ENCODE data around the gene CABCOCO1. TPM values are rescaled to one million over a fixed set of nuclear protein-coding genes. Genes with fewer than 3 reads are reported as not detected.

CABCOCO1 gene
- total and polyA plus RNA-seq, 2 of the 13 experiments (the other 11 are each of a cell fraction or from before 2014, with no cell fraction given), result not detected

- H3K9me3 ChIP-seq (ENCODE audit: low read length), result no peaks in the 10 kb centered on the region
- ChIA-PET POLR2A (no interaction called here), CTCF (ENCODE audit: low intra/inter-chr PET ratio, low total read pairs) (no interaction called here)
- FAIRE-seq (no peak), DNase-seq (ENCODE audit: low spot score) (no peak), ATAC-seq (no peak)
- H3K27ac ChIP-seq (ENCODE audit: extremely low read length, insufficient read depth, low read length), result no peak overlapping the region
- no peaks in the 10 kb centered on the region for H3K27me3 ChIP-seq (ENCODE audit: control insufficient read depth in 1 of 2, insufficient read depth in 2 of 2, low read length in 2 of 2)
- no peaks in the 10 kb centered on the region for H3K79me2 ChIP-seq (ENCODE audit: insufficient read depth, low read length)
- H3K4me3 ChIP-seq (replicated peaks in 1 of 3; ENCODE audit: insufficient read depth in 1 of 3, low read depth in 2 of 3, low read length in 3 of 3), result no peak overlapping the region
- 2% methylated on average over 2 of the region's 2 CpGs for WGBS (ENCODE audit: low lambda C conversion rate)
- H3K9ac ChIP-seq (ENCODE audit: insufficient read depth, low read depth, low read length), result no peak overlapping the region
- in situ Hi-C loops (cut with HindIII; ENCODE audit: extremely low pct_ligation_motif_present, low pct_unique_long_range_greater_than_20kb) (no loop called here), intact Hi-C loops (cut with micrococcal nuclease; ENCODE audit: unreplicated experiment) (no loop called here)
- no peak for TF ChIP-seq ZNF709 (CRISPR knock-in tag; IDR thresholded peaks at IDR 0.05)
- no peak for TF ChIP-seq ZNF720 (CRISPR knock-in tag; IDR thresholded peaks at IDR 0.05)
- TF ChIP-seq KLF13 (CRISPR knock-in tag; IDR thresholded peaks at IDR 0.05), result no peak
- no peak for TF ChIP-seq ARID3A (IDR thresholded peaks at IDR 0.05; ENCODE audit: low read depth, low read length)
- no peak for TF ChIP-seq MYNN (CRISPR knock-in tag; IDR thresholded peaks at IDR 0.05; ENCODE audit: low read depth)
- no peak for TF ChIP-seq ZNF24 (IDR thresholded peaks at IDR 0.05)
- no peak for TF ChIP-seq TAF15 (IDR thresholded peaks at IDR 0.05; ENCODE audit: low read depth, low read length, poor library complexity, severe bottlenecking)
- no peak for TF ChIP-seq ZNF496 (CRISPR knock-in tag; IDR thresholded peaks at IDR 0.05; ENCODE audit: insufficient replicate concordance)
- TF ChIP-seq ERF (CRISPR knock-in tag; IDR thresholded peaks at IDR 0.05), result no peak
- TF ChIP-seq ZNF660 (CRISPR knock-in tag; IDR thresholded peaks at IDR 0.05; ENCODE audit: borderline replicate concordance, low read depth), result no peak
- no peak for TF ChIP-seq GABPB1 (CRISPR knock-in tag; IDR thresholded peaks at IDR 0.05)
- TF ChIP-seq ZNF75D (CRISPR knock-in tag; IDR thresholded peaks at IDR 0.05; ENCODE audit: borderline replicate concordance), result no peak
- TF ChIP-seq FOXA3 (CRISPR knock-in tag; IDR thresholded peaks at IDR 0.05), result no peak
- no peak for TF ChIP-seq EP300 (IDR thresholded peaks at IDR 0.05; ENCODE audit: low read depth in 2 of 2, low read length in 2 of 2)
- no peak for TF ChIP-seq EP300 (CRISPR knock-in tag; IDR thresholded peaks at IDR 0.05; ENCODE audit: borderline replicate concordance)
- no peak for TF ChIP-seq PRDM4 (CRISPR knock-in tag; IDR thresholded peaks at IDR 0.05; ENCODE audit: borderline replicate concordance)
- TF ChIP-seq HOXA9 (CRISPR knock-in tag; IDR thresholded peaks at IDR 0.05; ENCODE audit: borderline replicate concordance), result no peak
- TF ChIP-seq ZNF512 (CRISPR knock-in tag; IDR thresholded peaks at IDR 0.05), result no peak
- TF ChIP-seq ZMYM2 (CRISPR knock-in tag; IDR thresholded peaks at IDR 0.05), result no peak
- no peaks in the 10 kb centered on the region for H3K4me1 ChIP-seq (ENCODE audit: insufficient read depth, low read length)
- BruUV-seq (replicated peaks), result no TSS peak
- no peak overlapping the region for H3K4me2 ChIP-seq (ENCODE audit: low read depth, low read length)
- no peaks in the 10 kb centered on the region for H4K20me1 ChIP-seq (ENCODE audit: insufficient read depth, low read length)
- no peak overlapping the region for H2AFZ ChIP-seq (ENCODE audit: low read length)
- H3K36me3 ChIP-seq (replicated peaks in 1 of 2; ENCODE audit: control insufficient read depth in 1 of 2, insufficient read depth in 2 of 2, low read length in 2 of 2), result no peaks in the 10 kb centered on the region
Measured at GRCh38 chr10:61653699-61654098, 9.0 kb upstream of the CABCOCO1 start.

All from HepG2 (cell line).